Hepatic stellate cell (primary cell): ENCODE measurements around the gene DNM1.
"Not testable (repeated sequence)": the region's sequence is repeated elsewhere in the genome, so short reads cannot be mapped to it uniquely, and the experiment has no call there.

ENCODE experiments used
- DNase-seq: peaks from one replicate; pipeline ENCODE4 v3.0.0; 2011; ENCODE audit warnings: low spot score

The DNM1 gene

DNA sequence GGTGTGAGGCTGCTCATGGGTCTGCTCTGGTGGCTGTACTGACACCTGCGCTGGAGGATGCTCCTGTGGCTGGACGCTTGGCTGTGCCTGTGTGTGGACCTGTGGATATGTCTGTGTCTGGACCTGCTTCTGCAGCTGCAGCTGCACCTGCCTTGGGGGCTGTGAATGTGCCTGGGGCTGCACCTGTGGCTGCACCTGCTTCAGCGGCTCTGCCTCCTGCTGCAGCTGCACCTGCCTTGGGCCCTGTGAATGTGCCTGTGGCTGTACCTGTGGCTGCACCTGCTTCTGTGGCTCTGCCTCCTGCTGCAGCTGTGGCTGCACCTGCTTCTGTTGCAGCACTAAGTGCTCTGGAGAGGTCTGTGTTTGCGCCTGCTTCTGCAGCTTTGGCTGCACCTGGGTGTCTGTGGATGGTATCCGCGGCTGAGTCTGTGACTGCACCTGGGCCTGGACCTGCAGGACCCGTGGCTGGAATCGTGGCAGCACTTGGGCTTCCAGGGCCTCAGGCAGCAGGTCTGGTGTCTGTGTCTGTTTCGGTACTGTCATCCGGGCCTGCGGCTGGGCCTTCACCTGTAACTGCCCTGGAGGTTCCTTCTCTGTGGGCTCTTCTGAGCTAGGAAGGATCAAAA, 24.3 kb upstream of the DNM1 start:
- no peak for DNase-seq

DNA sequence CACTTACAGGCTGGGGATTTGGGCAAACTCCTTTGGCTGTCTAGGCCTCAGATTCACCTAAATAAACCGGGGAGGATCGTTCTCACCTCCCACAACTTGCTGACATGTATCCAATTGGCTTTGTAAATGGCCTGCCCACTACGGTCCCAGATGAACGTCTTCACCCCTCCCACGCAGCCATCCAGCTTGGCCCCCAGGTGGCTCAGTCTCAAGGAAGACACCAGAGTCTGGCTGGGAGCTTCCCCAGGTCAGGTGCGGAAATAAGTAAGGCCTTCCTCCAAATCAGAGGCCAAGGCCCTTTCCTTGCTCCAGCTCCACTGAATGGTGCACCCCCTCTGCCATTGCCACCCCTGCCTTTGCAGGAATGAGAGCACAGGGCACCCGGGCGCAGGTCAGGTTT, 23.2 kb upstream of the DNM1 start:
- no peak for DNase-seq

DNA sequence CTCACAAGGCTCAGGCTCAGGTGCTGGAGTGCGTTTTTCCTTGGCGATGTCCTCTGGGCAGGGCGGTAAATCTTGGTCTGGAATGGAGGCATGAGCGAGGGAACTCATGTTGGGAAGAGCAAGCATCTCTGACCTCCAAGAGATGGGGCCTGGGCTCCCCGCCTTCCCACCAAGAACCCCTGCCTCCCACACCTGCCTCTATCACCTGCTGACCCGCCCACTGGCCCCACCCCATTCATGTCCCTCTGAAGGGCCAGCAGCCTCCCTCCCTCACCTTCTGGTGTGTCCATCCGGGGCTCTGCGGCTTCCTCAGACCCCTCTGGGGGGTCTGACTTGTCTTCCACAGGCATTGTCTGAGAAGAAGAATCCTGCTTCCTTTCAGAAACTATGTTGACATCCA, 22.7 kb upstream of the DNM1 start:
- no peak for DNase-seq

DNA sequence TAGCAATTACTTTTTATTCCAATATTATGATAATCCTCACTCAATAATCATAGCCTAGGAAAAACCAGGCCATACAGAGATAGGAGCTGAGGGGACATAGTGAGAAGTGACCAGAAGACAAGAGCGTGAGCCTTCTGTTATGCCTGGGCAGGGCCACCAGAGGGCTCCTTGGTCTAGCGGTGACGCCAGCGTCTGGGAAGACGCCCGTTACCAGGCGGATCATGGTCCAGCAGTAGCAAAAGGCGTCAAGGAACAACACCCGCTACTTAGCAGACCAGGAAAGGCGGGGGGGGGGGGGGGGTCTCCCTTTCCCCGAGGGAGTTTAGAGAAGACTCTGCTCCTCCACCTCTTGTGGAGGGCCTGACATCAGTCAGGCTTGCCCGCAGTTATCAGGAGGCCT, 21.7 kb upstream of the DNM1 start:
- DNase-seq: not testable (repeated sequence)

DNA sequence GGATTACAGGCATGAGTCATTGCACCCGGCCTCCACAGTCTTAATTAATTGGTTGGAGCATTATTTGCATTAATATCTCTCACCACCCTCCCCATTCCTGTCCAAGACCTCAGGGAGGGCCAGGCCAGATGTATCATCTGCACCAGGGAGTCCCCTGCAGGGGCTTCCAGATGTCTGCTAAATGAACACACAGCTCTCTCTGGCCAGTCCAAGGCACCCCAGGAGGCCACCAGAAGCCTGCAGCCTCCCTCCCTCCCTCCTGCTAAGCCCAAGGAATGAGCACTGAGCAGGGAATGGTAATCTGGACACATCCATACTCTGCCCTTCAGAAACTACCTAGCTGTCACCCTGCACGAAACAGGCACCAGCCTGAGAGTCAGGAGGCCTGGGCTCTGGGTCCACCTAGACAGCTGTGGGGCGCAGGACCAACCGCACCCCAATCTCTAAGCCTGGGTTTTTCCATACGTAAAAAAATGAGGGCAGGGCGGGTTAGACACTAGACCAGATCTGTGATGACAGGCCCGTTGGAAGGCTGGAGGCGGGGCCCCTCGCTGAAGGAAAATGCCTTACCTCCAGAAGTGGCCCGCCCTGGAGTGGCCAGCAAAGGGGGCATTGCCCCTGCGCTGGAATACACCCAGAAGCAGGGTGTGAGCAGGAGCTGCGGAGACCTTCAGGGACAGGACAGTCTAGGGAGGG, 20.1 kb upstream of the DNM1 start:
- DNase-seq: no peak

DNA sequence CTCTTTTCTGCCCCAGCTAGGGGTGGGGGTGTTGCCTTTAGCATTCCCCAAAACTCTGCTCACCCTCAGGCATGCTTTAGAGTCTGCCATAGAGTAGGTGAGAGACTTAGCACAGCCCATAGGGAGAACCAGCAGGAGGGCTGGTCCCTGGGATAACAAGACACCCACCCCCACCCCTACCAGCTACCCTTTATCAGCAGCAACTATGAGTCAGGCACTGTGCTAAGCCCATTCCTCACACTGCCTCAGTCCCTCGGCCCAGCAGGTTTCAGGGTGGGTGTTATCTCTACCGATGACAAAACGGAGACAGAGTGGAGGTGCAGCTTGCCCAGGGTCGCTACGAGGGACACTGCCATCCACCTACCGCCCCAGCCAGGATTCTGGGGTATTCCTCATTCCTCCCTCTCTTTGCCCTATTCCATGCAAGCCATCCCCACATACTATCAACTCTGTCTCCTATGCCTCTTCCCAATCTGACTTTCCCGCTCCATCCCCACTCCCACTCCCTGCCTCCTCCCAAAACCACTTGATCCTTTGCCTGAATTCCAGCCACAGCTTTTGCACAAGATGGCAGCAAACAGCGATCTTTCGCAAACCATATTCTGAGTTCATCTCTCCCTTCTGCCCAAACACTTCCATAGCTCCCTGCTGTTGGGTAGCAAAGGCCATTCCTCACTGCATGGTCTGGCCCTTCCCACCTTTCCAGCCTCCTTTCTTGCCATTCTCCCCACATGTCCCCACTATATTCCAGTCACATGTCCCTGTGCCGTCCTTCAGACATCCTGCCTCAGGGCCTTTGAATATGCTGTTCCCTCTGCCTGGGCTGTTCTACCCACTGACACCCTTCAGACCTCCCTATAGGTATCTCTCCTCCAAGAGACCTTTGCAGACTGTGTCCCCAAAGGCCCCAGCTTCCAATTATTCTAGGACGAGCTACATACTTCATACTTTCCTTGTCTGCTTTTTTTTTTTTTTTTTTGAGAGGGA, 16.9 kb upstream of the DNM1 start:
- DNase-seq: no peak

DNA sequence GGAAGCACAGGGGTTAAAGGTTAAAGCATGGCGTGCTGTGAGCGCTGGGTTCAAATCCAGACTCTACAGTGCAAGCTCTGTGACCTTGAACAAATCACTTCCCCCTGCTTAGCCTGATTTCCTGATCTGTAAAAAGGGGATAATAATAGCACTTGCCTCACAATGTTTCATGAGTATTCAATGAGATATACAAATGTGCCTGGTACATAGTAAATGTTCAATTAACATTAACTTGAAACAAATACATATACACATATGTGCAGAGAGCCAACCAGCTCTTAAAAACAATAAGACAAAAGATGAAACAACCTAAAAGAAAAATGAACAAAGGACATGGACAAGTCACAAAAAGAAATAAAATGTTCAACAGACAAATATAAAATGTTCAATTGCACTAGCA, 15.8 kb upstream of the DNM1 start:
- no peak for DNase-seq

DNA sequence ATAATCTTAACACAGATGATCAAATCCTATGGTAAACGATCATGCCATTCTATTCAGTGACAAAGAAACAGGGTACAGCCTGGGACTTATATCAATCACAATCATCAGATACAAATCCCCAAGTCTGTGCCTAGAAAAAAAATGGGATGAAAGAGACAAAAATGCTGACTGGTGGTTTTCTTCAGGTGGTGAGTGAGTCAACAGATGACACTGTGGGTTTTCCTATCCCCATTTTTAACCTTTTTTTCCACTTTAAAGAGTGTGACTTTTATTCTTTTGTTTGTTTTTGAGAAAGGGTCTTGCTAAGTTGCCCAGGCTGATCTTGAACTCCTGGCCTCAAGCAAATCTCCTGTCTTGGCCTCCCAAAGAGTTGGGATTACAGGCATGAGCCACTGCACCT, 15.0 kb upstream of the DNM1 start:
- DNase-seq: no peak

DNA sequence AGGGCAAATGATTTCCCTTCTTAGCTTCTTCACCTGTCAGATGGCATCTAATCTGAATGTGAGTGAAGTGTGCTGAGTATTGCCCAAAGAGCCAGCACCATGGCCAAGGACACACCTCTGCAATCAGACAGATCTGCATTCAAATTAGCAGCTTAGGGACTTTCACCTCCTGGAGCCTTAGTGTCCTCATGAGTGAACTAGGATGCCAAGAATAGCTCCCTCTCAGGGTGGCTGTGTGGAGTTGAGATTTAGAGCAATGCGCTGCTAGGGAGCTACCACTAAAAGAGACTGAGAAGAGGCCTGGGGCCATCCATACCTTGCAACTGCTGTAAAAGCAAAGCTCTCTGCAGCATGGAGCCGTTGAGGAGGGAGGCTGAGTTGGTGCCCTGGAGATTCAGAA, 13.2 kb upstream of the DNM1 start:
- DNase-seq: no peak

DNA sequence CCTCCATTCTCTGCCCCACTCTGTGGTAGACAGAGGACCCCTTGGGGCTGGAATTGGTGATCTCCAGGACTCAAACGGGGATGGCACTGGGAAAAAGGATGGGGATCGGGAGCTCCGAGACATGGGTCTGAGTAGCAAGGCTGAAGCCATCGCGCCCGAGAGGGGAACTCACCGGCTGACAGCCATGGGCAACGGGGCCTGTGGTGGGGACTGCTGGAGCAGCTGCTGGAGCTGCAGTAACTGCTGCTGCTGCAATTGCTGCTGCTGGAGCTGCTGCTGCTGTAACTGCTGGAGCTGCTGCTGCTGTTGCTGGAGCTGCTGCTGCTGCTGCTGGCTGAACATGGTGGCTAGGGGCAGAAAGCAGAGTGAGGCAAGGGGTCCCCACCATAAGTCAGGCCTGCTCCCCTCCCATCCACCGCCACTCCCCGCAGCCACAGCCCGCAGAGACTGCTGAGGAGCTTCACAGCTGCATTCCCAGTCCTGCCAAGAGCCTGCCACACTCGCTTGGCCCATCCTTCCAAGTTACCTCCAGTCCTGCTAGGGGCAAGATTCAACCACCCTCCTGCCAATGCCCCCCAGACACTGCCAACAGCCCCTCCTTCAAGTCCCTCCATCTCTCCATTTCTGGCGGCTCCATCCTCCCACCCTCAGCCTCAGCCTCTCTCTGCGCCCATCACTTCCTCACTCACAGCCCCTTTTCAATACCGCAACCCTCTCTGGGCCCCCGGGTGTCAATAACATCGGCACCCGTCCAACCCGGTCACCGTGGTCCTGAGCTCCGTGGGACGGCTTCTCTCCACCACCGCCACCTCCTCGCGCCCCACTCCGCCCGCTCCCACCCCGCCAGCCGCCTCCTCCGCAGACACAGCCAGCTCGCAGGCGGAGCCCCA, 12.4 kb upstream of the DNM1 start:
- DNase-seq: no peak

DNA sequence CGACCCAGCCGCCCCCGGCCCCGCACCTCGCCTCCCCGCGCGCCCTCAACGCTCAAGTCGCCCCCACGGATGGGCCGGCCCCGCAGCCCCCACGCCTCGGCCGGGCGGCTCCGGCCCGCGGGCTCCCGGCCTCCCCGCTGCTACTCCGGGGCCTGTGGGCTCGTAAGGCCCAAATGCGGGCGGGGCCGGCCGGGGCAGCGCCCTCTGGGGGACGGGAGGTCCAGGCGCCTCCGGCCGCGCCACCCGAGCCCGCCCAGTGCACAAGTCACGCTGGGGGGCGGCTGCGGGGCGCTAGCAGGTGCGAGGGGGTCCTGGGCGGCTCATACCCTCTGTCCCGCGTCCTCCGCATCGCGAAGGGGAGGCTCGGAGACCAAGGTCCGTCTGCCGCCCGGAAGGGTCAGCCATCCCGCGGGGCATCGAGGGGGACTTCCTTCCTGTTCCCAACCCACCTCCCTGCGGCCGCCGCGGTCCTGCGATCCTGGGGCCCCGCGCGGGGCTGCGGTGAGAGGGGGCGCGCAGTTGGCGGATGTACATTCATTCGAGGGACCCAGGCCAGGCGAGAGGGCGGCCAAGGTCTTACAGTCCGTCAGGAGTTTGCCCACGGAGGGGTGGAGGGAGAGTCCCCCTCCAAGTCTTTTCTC, 11.7 kb upstream of the DNM1 start, which contains the start of gene CIZ1:
Gene CIZ1 (minus strand): TSS at position 167 of the 641 bp plus-strand sequence. CDS start 715 bp downstream, outside the sequence.
- DNase-seq: peak; percentile 92

DNA sequence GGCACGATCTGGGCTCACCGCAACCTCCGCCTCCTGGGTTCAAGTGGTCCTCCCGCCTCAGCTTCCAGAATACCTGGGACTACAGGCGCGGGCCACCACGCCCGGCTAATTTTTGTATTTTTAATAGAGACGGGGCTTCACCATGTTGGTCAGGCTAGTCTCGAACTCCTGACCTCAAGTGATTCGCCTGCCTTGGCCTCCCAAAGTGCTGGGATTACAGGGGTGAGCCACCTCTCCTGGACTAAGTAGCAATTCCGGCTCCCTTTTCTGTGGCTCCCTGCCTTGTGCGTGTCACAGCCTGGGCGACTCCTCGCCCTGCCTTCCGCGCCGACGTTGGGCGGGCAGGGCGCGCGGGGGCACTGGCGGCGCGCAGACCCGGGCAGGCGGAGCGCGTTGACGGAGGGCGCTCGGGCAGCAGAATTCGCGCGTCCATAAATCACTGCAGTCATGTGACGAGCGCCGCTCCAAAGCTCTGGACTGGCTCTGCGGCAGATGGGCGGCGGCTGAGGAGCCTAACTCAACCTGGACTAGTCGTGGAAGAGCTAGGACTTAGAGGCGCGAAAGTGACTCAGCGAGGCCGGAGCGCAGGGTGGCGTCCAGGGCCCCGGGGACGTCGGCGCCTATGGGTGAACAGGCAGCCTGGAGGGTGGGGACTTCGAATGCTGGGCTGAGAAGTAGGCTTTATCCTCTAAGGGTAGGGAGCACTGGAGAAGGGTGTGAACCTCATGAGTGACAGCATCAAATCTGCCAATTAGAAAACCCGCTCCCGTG, 10.4 kb upstream of the DNM1 start:
- peak; percentile 64 for DNase-seq

DNA sequence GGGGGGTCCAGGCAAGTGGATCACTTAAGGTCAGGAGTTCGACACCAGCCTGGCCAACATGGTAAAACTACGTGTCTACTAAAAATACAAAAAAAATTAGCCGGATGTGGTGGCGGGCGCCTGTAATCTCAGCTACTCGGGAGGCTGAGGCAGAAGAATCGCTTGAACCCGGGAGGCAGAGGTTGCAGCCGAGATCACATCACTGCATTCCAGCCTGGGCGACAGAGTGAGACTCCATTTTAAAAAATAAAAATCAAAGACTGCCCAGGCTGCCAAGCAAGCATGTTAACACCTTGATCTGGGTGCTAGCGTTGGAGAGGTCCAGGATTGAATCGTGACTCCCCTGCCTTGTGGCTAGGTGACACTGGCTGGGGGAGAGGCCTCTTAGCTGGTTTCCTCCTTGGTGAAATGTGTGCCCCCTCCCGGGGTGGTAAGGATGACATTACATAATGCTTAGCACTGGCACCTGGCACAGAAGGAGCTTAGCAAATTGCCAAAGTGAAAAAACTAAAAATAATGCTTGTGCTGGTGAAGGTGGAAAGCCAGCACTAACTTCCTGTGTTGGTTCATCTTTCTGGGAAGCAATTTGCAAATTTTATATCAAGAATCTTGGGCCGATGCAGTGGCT, 9.6 kb upstream of the DNM1 start:
- no peak for DNase-seq

DNA sequence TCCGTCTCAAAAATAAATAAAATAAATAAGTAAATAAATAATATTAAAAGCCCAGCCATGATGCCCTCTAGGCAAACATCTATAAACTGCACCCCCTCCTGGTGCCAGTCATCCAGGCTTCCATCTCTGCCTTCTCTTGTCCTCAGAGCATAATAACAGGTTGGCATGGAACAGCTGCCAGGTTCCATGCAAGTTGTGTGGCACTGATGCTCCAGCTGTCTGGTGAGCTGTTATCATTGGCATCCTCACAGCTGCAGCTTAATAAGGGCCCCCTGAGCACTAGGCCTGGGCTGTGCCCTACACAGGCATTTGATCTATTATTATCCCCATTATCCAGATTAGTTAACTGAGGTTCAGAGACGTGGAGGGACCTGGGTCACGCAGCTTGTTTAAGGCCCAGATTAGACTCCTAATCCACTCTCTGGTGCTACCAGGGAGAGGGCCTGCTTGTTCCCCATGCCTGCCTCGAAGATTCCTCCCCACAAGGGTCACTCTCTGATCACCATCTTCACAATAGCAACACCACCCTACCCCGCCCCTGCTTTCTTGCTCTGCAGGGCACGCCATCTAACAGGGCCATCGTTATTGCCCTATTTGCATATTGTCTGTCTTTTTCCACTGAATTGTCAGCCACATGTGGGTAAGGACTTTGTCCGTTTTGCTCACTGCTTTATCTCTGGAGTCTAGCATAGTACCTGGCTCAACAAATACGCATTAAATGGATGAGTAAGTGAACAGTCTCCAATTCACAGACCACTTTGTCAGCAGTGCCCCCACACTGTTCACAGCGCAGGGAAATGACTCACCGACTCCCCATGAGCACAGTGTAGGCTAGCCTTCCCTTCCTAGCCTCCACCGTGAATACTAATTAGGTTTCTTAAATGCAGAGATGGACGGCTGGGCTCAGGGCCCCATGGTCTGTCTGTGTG, 1.5 kb upstream of the DNM1 start:
- DNase-seq: no peak

DNA sequence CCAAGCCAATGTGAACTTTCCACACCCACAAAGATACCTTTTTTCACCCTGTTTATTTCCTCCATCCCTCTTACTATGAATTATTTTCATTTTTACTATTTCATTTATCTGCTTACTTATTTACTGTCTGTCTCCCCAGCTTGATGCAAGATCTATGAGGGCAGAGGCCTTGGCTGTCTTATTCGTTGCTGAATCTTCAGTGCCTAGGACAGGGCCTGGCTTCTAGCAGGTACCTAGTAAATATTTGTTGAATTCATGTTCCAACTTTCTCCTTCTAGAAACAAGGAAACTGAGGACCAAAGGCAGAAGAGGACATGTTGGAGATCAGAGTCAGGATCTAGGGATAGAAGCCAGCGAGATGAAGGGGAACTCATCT, 543 bp upstream of the DNM1 start:
- DNase-seq: no peak

DNA sequence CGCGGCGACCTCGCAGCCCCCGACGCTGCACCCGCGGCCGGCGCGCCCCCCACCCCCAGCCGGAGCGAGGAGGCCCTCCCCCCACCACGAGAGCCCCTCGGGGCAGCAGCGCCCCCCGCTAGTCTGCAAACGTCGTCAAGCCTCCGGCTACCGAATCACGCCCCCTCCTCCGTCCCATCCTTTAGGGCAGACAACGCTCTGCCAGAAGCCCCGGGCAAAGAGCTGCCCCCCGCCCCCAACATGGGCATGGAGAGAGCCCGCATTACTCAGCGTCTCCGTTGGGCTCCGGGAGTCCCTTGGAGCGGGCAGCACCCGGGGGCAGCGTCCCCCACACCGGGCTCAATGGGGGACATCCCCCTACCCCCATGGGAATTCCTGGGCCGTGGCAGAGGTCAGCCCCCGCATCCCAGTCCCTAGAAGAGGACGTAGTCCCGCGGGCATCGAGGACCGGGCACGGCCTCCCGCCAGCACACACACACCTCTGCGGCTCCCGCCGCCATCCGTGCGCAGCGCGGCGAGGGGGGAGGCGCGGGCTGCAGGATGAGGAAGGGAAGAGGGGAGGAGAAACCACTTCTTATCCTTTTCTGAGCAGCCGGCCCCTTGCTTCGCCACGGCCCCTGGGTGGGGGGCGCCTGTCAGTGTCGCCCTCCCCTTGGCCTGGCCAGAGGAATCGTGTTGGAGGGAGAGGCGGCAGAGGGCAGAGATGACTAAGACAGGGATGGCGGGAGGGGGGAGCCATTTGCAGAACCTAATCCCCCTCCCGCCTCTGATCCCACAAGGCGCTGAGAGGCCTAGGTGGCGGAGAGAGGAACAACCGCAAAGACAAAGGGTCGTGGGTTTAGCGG, 750 bp downstream of the DNM1 start:
- peak; percentile 69 for DNase-seq

DNA sequence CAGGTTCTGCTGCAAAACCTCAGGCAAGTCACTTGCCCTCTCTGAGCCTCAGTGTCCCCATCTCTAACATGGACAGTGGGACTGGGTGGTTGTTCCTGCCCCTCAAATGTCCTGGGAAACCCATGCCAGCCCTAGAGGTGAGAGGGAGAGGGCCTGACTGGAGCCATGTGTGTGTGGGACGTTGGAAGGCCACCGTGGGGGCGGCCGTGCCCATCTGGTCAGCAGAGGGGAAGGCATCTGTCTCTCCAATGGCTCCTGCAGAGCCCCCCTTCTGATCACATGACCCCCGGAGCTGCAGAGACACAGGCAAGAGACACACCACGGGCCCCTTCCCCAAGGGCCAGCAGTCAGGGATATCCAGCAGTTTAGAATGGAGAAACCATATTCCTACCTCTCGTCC, 1.7 kb downstream of the DNM1 start:
- DNase-seq: no peak
